NCI-H146 treated with DMSO at 0.1 percent for 48 hours (cell line): ENCODE measurements around the gene EEFSEC.

Experiments used
- DNase-seq: peaks from one replicate; lab custom pipeline; 2025; ENCODE audit not compliant: unreplicated experiment; lab: John Stamatoyannopoulos, UW

EEFSEC gene

GRCh38 chr3:128407247-128407646, 254.0 kb downstream of the EEFSEC start:
- DNase-seq: no peak

GRCh38 chr3:128408012-128408692, 254.9 kb downstream of the EEFSEC start:
- DNase-seq: no peak

GRCh38 chr3:128408693-128409623, 255.7 kb downstream of the EEFSEC start:
- DNase-seq: no peak

GRCh38 chr3:128409624-128410581, 256.6 kb downstream of the EEFSEC start:
- DNase-seq: no peak

GRCh38 chr3:128410669-128411573, 257.6 kb downstream of the EEFSEC start:
- no peak for DNase-seq

GRCh38 chr3:128411574-128412064, 258.3 kb downstream of the EEFSEC start:
- DNase-seq: no peak

- no peak for DNase-seq
These were observed 259.1 kb downstream of the EEFSEC start for GRCh38 chr3:128412180-128413002.

GRCh38 chr3:128413003-128413370, 259.7 kb downstream of the EEFSEC start:
- DNase-seq: no peak

- DNase-seq: no peak
These were observed 260.3 kb downstream of the EEFSEC start for GRCh38 chr3:128413413-128414205.

GRCh38 chr3:128415200-128415772, 262.0 kb downstream of the EEFSEC start:
- DNase-seq: no peak

- no peak for DNase-seq
These were observed 262.7 kb downstream of the EEFSEC start for GRCh38 chr3:128415773-128416577.

- no peak for DNase-seq
These were observed 263.4 kb downstream of the EEFSEC start for GRCh38 chr3:128416578-128417211.

GRCh38 chr3:128418900-128419299, 265.6 kb downstream of the EEFSEC start:
- no peak for DNase-seq

- DNase-seq: no peak
These were observed 266.0 kb downstream of the EEFSEC start for GRCh38 chr3:128419311-128419710.

- DNase-seq: no peak
These were observed 267.0 kb downstream of the EEFSEC start for GRCh38 chr3:128420289-128420688.

GRCh38 chr3:128420720-128421438, 267.6 kb downstream of the EEFSEC start:
- no peak for DNase-seq
